Ishikawa (cell line): ENCODE results near the gene SLC6A1.

Experiments
- CEBPB ChIP-seq: IDR thresholded peaks from 2 replicates; pipeline ENCODE4 v1.6.1; 2012
- CREB1 ChIP-seq: IDR thresholded peaks from 2 replicates; pipeline ENCODE4 v1.6.1; 2012; ENCODE audit warnings: low read depth
- EGR1 ChIP-seq: IDR thresholded peaks from 2 replicates; pipeline ENCODE4 v1.6.1; 2012
- EP300 ChIP-seq: IDR thresholded peaks from 2 replicates; pipeline ENCODE4 v1.6.1; 2012; ENCODE audit warnings: borderline replicate concordance
- FOXM1 ChIP-seq: IDR thresholded peaks from 2 replicates; pipeline ENCODE4 v1.6.1; 2012; ENCODE audit warnings: low read depth, borderline replicate concordance
- NFIC ChIP-seq: IDR thresholded peaks from 2 replicates; pipeline ENCODE4 v1.6.1; 2012
- RAD21 ChIP-seq: IDR thresholded peaks from 2 replicates; pipeline ENCODE4 v1.6.1; 2012; ENCODE audit warnings: low read depth
- TAF1 ChIP-seq: IDR thresholded peaks from 2 replicates; pipeline ENCODE4 v1.6.1; 2012; ENCODE audit warnings: low read depth, mild to moderate bottlenecking
- TCF12 ChIP-seq: IDR thresholded peaks from 2 replicates; pipeline ENCODE4 v1.6.1; 2012; ENCODE audit warnings: low read depth
- TEAD4 ChIP-seq: IDR thresholded peaks from 2 replicates; pipeline ENCODE4 v1.6.1; 2012
- YY1 ChIP-seq: IDR thresholded peaks from 2 replicates; pipeline ENCODE4 v1.6.1; 2012; ENCODE audit warnings: low read depth
- ZBTB7A ChIP-seq: IDR thresholded peaks from 2 replicates; pipeline ENCODE4 v1.6.1; 2012; ENCODE audit warnings: low read depth
- TF ChIP-seq, protein P1 (sequence below): IDR thresholded peaks from 2 replicates; pipeline ENCODE4 v1.6.1; 2012
- TF ChIP-seq, protein P2 (sequence below): IDR thresholded peaks from 2 replicates; pipeline ENCODE4 v1.6.1; 2012
- TF ChIP-seq, protein P3 (sequence below): IDR thresholded peaks from 2 replicates; pipeline ENCODE4 v1.6.1; 2012; ENCODE audit warnings: low read depth, mild to moderate bottlenecking

Gene SLC6A1

DNA sequence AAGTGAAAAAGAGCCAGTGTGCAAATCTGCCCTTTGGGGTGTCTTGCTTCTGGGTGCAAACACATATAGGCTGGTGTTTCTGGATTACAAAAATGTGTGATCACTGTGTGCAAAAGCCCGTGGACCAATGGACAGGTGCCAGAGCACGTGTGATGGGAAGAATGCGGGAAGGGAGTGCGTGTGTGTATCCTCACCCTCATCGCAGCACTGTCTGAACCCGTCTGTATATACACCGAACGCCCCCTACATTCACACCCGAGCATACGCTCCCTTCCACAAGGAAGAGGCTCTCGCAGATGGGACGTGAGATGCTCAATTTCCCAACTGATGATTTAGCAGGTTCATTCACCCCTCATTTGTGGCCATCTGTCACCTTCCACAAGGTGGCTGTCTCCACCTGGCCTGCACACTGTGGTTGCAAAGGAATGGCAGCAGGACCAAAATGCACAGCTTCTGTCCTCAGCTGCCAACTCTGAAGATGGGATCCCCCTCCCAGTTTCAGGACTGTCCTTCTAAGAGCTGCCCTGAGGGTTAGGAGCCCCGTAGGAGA is 19.4 kb upstream of the SLC6A1 start:
- TF ChIP-seq, protein P1, sequence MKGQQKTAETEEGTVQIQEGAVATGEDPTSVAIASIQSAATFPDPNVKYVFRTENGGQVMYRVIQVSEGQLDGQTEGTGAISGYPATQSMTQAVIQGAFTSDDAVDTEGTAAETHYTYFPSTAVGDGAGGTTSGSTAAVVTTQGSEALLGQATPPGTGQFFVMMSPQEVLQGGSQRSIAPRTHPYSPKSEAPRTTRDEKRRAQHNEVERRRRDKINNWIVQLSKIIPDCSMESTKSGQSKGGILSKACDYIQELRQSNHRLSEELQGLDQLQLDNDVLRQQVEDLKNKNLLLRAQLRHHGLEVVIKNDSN: no peak
- TF ChIP-seq RAD21 (no peak), EGR1 (no peak), CEBPB (no peak), CREB1 (no peak), TCF12 (no peak), FOXM1 (no peak), ZBTB7A (no peak)
- TF ChIP-seq, protein P2, sequence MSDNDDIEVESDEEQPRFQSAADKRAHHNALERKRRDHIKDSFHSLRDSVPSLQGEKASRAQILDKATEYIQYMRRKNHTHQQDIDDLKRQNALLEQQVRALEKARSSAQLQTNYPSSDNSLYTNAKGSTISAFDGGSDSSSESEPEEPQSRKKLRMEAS: no peak
- TF ChIP-seq, protein P3, sequence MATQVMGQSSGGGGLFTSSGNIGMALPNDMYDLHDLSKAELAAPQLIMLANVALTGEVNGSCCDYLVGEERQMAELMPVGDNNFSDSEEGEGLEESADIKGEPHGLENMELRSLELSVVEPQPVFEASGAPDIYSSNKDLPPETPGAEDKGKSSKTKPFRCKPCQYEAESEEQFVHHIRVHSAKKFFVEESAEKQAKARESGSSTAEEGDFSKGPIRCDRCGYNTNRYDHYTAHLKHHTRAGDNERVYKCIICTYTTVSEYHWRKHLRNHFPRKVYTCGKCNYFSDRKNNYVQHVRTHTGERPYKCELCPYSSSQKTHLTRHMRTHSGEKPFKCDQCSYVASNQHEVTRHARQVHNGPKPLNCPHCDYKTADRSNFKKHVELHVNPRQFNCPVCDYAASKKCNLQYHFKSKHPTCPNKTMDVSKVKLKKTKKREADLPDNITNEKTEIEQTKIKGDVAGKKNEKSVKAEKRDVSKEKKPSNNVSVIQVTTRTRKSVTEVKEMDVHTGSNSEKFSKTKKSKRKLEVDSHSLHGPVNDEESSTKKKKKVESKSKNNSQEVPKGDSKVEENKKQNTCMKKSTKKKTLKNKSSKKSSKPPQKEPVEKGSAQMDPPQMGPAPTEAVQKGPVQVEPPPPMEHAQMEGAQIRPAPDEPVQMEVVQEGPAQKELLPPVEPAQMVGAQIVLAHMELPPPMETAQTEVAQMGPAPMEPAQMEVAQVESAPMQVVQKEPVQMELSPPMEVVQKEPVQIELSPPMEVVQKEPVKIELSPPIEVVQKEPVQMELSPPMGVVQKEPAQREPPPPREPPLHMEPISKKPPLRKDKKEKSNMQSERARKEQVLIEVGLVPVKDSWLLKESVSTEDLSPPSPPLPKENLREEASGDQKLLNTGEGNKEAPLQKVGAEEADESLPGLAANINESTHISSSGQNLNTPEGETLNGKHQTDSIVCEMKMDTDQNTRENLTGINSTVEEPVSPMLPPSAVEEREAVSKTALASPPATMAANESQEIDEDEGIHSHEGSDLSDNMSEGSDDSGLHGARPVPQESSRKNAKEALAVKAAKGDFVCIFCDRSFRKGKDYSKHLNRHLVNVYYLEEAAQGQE: no peak

DNA sequence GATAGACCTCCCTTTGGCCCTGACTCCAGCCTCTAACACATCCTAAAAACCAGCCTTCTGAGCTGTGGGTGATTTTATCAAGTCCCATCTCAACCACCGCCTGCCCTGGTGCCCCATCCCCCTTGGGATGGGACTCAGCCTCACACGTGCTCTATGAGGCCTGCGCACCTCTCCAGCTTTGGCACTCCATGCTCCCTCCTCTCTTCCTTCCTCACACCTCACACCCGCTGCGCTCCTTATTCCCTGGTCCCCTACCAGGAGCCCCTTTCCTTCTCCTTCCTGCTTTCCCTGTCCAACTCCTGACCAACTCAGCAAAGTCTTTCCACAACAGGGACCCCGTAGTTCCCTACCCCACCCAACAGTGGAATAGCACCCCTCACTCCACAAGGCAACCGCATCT is 18.4 kb upstream of the SLC6A1 start:
- TF ChIP-seq, protein P3: no peak
- TF ChIP-seq EP300: no peak

DNA sequence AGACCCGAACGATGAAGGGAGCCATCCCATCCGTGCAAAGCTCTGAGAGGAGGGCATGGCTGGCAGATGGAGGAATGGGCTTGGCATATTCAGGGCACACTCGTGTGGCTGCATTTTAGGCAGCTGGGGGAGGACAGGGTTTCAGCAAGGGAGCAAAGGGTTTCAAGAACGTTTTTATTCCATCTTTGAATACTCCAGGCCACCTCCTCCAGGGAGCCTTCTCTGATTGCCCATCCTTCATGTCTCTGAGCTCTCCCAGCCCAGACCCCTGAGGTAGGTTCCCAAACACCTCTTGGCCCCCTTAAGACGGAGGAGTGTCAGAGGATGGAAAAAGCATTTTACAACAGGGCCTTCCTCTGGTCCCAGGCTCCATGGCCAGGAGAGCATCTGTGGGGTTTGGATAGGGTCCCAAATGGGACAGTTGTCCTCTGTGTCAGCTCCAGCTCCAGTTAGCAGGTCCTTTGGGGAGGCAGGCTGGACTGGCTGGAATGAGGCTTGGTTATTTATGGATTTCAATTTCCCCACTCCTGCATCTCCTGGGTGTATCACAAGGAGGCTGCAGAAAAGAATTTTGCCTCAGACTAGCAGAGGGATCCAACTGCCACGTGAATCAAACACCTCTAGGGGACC is 17.7 kb upstream of the SLC6A1 start:
- TF ChIP-seq NFIC: no peak
- TF ChIP-seq EP300: no peak
- TF ChIP-seq CEBPB: no peak
- TF ChIP-seq TEAD4: no peak
- TF ChIP-seq, protein P2: no peak
- TF ChIP-seq, protein P3: no peak
- no peak for TF ChIP-seq ZBTB7A
- TF ChIP-seq FOXM1: no peak
- TF ChIP-seq YY1: no peak
- TF ChIP-seq, protein P1: no peak
- no peak for TF ChIP-seq CREB1

DNA sequence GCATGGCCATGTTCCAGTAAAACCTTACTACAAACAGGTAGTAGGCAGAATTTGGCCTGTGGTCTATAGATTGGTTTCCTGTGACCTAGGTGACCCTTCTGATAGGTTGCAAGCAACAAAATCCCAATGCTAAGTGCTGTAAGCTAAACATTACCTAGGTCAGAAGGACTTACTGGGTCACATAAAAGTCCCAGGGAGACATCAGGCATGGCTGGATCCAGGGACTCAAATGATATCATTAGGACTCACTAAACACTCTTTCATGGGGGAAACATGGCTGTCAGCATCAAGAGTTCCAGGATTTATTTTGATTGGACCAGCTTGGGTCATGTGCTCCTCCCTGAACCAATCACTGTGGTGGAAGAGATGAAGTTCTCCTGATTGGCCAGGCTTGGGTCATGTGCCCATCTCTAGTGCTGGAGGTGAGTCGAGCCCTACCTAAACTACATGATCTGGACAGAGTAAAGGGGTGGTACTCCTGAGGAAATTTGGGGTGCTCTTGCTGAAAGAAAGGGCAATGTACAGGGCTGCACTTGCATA is 16.8 kb upstream of the SLC6A1 start:
- TF ChIP-seq CREB1 (no peak), CEBPB (no peak)
- TF ChIP-seq, protein P1: peak; percentile 54

DNA sequence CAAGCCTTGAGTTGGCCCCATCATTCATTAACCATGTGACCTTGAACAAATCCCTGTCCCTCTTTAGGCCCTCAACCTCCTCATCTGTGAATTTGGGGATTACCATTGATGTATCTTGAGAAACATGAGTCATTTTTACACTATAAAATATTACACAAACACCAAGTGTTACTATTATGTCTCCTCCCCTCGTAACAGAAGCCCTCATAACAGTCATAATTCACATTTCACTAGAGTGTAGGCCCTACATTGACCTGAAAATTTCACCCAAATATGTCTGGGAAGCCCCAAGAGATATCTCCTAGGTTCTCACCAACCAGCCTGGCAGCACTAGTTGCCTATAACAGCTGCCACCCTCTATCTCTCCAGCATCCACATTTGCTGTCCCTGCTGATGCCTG is 15.8 kb upstream of the SLC6A1 start:
- TF ChIP-seq, protein P2: no peak
- TF ChIP-seq TAF1 (no peak), EGR1 (no peak), TEAD4 (no peak), RAD21 (no peak), FOXM1 (no peak), CEBPB (no peak), YY1 (no peak), NFIC (no peak), CREB1 (no peak), ZBTB7A (no peak), TCF12 (no peak)
- TF ChIP-seq, protein P3: no peak
- TF ChIP-seq, protein P1: no peak
